GM19238 (cell line): ENCODE measurements around the gene MAGEA11.
"Not testable (repeated sequence)": the region's sequence is repeated elsewhere in the genome, so short reads cannot be mapped to it uniquely, and the experiment has no call there.

Experiments used
- DNase-seq: peaks from one replicate; pipeline ENCODE4 v3.0.0; 2011; ENCODE audit warnings: low spot score; ENCODE audit not compliant: insufficient read length

MAGEA11 gene

DNA sequence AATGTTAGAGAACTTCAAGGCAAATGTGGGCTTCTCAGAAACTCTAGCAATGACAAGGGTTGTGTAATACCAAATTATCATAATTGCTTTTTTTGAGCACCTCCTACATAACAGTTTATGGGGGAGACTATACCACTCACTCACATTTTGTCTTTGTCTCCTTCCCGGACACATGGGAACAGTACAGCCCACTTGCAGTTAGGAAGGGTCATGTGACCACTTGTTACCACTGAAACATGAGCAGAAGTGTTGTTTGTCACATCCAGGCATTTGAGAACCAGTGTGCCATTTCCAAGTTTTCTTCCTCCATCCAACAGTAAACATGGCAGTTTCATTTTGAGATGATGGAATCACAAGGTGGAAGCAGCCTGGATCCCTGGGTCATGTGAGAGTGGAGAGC is 6.9 kb downstream of the MAGEA11 start:
- no peak for DNase-seq

- no peak for DNase-seq
These were observed 8.3 kb downstream of the MAGEA11 start for GRCh38 chrX:149720021-149720689.

- not testable (repeated sequence) for DNase-seq
These were observed 9.4 kb downstream of the MAGEA11 start for GRCh38 chrX:149721241-149721640.

DNA sequence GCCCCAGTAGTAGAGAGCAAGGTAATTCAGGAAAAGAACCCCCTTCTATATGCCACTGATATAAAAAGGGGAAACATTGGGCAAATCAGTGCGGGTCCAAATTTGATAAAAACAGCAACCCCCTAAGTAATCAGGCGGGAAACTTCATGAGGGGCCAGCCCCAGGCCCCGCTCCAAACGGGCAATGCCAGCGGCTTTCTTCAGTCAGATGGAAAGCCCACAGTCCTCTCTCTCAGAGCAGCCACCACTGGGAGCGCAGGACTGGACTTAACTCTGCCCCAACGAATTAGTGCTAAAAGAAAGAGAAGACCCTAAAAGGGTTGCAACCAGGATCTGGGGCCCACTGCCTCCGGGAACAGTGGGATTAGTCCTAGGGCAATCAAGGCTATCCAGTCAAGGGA is 9.9 kb downstream of the MAGEA11 start:
- DNase-seq = no peak

DNA sequence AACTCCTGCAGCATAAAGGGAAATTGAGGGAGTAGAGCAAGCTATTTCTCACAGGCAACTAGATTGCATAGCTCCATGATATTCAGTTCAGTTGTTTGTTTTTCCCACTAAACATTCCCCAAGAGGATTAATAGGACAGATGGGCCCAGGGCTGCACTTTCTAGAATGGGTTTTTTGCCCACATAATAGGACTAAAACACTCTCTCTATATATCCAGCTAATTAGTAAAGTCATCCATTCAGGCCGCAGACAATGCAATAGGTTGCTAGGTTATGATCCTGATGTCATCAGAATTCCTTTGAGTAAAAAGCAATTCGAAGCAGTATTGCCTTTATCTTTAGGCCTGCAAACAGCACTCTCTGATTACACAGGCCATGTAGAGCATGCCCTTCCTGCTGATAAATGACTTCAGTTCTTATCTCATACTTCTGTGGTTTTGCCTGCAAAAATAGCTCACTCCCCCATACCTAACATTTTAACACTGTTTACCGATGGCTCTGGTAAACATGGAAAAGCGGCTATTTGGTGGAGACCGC is 11.8 kb downstream of the MAGEA11 start:
- DNase-seq = not testable (repeated sequence)

- not testable (repeated sequence) for DNase-seq
These were observed 15.4 kb downstream of the MAGEA11 start for GRCh38 chrX:149727308-149727707.

DNA sequence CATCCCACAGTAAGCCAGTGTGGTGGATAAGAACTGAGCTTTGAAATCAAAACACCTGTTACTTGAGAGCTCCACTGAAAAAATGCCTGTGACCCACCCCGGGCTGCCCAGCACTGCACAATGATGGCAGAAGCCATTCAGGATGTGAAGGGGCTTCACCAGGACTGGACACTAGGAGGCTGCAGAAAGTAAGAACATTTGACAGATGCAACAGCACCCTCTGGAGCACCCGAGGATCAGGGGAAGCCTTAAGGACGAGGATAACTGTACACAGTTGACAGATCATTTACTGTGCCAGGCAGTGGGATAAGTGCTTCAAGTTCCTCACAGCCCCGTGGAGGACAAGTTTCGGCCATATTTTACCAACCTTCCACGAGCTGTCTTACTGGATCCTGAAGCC is 30.4 kb downstream of the MAGEA11 start:
- not testable (repeated sequence) for DNase-seq

DNA sequence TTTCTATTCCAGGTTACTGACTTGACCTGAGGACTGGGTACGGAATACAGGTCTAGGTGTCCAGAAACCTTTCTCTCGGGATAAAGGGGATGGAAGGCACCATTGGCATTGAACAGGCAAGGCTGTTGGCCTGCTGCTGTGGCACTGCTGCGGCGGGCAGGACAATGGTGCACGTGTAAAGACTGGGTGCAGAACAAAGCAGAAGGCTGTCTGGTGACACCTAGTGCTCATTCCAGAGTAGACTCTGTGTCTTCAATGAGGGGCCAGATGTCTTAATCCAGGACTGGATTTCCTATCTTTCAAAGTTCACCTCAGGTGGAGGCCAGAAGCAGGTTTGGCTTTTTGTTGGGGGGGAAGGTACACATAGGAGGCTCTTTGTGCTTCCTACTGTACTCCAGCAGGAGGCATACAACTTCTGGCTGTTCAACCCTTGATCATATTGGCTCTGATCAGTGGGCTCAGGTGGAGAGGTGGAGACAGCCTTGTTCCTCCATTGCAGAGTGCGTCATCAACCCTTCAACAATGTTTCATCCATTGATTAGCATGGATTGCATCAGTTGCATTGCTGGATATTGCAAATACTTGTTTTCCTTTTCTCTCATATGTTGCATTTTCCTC is 34.6 kb downstream of the MAGEA11 start:
- not testable (repeated sequence) for DNase-seq

DNA sequence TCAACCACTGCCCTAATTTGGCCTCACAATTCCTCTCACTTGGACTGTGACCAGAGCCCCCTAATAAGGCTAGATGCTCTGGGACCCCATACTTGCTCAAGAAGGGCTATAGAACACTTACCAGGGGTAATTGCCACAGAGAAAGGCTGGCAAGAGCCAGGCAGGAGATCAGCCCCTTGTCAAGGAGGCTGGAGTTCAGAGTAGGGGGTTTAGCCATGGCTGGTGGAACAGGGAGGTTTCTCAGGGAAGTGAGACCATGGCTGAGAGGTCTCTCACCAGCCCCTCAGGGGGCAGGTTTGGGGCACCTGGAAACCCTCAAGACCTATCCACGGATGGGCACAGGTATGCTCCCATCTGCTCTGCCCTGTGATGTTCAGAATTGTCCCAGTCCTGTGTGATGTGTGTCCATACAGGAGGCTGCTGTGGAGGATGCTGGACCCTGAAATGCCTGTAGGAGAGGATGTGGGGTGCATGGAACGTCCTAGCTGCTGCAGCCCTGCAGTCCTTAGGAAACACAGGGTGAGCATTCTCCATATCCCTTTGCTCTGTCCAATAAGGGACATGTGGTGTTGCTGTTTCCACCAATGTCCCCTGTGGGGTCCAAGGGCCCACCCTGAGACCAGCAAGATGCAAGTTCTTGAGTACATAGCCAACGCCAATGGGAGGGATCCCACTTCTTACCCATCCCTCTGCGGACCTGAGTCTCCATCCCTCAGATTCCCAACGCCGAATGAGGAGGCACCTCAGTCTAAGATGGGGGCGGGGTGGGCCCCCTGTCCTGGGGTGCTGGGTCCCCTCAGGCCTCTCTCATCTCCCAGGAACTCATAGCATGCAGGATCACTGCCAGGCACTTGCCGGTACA is 45.6 kb downstream of the MAGEA11 start:
- no peak for DNase-seq

GRCh38 chrX:149758068-149758714 is 46.3 kb downstream of the MAGEA11 start:
- no peak for DNase-seq

- DNase-seq = not testable (repeated sequence)
These were observed 46.8 kb downstream of the MAGEA11 start for GRCh38 chrX:149758715-149759078.

- no peak for DNase-seq
These were observed 48.0 kb downstream of the MAGEA11 start for GRCh38 chrX:149759824-149760223.

DNA sequence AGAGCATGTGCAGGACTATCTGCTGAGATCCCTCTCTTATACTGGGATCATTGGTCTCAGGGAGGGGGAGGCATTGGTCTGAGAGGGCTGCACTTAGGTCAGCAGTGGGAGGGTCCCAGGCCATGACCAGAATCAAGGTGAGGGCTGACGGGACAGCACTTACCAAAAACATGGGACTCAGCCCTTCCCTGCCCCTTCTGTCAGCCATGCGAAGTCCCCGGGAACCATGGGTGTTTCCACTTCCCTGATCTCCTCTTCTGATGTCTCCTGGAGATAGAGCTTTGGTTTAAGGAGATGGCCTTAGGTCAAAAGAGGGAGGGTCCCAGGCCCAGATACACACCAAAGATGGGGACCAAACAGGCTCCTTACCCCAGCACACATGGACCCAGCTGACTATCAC is 49.1 kb downstream of the MAGEA11 start:
- no peak for DNase-seq

DNA sequence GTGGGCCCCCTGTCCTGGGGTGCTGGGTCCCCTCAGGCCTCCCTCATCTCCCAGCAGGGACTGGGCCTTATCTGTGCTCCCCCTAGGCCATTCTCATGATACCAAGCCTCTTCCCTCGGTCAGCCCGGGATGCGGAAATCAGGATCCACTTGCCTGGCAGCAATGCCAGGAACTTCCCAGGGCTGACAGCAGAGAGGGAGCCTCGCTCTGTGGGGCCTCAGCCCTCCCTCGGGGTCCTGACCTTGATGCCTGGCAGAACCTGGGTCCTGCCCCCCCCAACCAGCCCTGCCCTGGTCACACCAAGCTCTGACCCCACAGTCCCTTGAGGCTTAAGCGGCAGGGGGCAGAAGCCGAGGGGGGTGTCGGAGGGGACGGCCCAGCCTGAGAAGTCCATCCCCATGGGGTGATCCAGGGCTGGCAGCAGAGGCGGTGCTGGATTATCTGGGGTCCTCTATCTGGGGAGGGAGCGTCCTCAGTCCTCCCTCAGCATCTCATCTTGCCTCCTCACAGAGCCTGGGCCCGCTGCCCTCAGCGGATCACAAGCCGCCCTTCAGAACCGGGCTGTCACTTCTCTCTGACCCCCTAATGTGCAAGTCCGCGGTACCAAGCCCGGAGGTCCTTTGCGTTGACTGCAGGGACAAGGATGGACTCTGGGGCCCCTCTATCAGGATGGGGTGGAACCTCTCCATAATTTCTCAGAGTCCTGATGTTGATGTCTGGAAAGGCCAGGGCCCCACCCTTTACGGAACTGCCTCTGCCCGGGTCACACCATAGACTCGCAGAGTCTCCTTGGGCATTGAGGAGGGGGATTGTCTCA is 50.2 kb downstream of the MAGEA11 start:
- DNase-seq = not testable (repeated sequence)

GRCh38 chrX:149762696-149763614 is 51.1 kb downstream of the MAGEA11 start:
- DNase-seq = no peak
